ENCODE measurements around the gene ZNF573.
"Not testable (repeated sequence)": the region's sequence is repeated elsewhere in the genome, so short reads cannot be mapped to it uniquely, and the experiment has no call there.

The ZNF573 gene

DNA sequence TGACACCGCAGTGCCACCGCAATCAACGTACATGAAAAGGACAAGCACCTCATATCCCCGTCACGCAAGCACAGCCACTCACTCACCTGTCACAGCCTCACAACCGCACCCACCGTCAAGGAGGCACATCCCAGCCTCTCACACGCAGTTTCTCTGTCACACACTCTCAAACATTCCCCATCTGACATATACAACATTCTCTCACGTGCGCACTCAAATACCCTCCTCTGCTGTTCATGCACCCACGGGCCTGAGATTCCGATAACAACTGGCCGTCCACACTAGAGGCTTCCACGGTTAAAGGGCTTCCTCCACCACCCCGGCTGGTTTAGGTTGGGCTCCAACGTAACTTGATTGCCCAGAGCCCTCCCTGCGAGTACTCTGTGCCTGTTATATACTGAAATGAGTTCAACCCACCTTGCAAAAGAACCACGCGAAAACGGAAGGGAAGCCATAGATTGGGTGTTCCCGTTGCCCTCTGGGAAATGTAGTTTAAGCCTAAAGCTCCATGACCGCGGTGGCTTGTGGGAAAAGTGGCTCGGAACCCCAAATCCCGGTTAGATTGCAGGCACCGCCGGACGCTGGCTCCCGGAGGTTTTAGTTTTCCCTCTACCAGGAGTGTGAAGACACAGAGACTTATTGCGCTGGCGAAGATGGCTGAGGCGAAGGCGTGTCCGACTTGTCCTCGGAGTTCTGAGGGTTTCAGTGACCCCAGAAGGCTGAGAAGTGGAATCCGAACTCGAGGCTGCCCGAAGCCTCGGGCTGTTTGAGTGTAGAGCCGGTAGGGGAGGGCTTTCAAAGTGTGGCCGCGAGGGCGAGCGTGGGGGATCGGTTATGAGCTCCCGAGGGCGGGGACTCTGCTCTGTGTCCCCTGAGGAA lies at the start of gene ZNF573:
ZNF573 (minus strand) TSS at position 460 of the 879 bp plus-strand sequence. CDS start 5,857 bp downstream, outside the sequence.
- peak; percentile 87 for DNase-seq (ENCODE audit: low spot score)

DNA sequence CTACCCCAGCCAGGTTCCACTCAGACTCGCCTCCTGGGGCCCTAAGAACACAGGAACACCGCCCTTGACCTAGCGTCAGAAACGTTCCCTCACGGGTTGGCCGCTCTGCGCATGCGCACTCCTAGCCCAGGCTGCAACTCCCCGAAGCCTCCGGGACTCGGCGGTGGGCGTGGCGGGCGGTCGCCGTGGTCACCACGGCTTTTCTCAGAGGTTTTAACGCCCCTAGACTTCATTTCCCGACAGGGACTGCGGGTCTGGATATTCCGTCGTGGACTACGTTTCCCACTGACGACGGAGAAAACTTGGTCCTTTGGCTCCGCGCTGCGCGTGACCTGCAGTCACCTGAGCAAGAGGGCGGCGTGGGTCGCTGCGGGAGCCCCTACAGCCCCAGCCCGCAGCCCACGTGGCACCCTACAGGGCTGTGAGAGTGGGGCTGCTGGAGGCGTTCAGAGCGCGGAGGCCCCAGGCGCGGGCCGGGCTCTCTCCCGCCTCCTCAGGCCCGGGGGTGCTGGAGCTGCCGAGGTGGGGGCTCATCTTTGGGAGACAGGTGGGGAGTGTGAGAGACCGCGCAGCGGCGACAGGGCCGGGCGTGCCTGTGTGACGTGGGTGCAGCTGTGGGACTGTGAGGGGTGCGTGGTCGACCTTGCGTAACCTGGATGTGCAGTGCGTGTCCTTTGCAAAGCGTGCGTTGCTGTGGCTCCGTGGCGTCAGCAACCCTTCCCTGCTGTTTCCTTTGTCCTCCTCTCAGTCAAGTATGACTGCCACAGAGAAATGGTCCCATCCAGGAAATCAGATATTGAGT lies 38.0 kb upstream of the ZNF573 start:
- peak; percentile 86 for DNase-seq (ENCODE audit: low spot score)

DNA sequence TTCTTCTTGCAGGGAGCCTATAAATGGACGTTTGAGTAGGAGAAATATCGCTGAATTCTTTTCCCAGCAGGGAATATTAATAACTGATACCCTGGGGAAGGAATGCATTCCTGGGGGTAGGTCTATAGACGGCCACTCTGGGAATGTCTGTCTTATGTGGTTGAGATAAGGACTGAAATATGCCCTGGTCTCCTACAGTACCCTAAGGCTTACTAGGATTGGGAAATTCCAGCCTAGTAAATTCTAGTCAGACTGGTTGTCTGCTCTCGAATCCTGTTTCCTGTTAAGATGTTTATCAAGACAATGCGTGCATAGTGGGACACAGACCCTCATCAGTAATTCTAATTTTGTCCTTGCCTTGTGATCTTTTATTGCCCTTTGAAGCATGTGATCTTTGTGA lies 36.2 kb upstream of the ZNF573 start:
- DNase-seq (ENCODE audit: low spot score): not testable (repeated sequence)

DNA sequence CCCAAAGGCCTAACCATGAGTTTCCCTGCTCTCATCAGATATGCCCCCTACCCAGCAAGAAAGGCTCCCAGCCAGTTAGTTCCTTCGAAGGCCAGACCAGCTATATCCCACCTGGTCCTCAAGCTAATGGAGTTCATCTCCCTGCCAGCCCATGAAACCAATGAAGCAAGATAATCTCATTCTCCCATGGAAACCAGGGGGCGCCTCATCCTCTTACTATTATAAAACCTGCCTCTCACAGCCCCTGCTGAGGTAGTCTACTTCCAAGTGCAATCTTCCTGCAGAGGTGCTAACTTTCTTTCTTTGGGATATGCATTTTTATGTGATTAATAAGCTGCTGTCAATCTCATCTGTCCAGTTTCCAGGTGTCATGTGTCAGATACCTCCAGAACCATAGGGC lies 34.0 kb upstream of the ZNF573 start:
- DNase-seq (ENCODE audit: low spot score): no peak

DNA sequence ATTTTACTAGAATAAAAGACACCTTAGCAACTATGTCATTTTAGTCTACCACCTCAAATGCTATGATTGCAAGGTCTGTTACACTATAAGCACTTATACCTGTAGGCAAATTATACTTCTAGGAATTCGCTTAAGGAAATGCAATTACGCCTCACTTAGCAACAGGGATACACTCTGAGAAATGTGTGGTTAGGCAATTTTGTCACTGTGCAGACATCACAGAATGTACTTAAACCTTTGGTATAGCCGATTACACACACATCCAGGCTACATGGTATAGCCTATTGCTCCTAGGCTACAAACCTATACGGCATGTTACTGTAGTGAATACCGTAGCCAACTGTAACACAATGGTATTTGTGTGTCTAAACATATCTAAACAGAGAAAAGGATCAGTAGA lies 30.0 kb upstream of the ZNF573 start:
- no peak for DNase-seq (ENCODE audit: low spot score)

DNA sequence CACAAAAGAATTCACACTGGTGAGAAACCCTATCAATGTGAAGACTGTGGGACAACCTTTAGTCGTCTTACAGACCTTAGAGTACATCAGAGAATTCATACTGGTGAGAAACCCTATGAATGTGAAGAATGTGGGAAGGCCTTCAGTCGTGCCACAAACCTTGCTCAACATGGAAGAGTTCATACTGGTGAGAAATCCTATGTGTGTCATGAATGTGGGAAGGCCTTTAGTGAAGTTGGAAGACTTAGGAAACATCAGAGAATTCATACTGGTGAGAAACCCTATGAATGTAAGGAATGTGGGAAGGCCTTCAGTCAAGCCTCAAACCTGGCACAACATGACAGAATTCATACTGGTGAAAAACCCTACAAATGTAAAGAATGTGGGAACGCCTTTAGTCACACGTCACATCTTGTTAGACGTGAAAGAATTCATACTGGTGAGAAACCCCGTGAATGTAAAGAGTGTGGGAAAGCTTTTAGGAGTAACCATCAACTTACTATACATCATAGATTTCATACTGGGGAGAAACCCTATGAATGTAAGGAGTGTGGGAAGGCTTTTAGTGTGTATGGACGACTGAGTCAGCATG lies 24.0 kb upstream of the ZNF573 start:
- DNase-seq (ENCODE audit: low spot score): no peak

DNA sequence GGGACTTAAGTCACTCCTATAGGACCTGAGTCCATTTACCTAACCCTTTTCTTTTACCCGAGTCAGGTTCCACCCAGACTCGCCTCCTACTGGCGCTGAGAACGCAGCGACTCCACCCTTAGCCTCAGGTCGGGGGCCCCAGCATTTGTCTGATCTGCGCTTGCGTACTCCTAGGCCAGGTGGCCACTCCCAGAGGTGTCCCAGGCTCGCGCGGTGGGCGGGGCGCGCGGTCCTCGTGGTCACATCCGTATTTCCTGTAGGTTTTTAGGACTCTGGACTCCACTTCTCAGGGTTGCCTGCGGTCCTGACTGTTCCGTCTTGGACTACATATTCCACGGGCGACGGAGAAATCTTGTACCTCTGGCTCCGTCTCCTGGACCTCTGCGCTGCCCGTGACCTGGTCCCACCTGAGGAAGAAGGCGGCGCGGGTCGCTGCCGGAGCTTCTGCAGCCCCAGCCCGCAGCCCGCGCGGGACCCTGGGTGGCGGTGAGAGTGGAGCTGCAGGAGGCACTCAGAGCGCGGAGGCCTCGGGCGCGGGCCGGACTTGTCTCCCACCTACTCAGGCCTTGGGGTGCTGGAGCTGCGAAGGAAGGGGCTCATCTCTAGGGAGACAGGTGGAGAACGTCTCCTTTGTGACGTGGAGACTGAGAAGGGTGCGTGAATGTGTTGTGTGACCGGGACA lies 11.0 kb upstream of the ZNF573 start:
- DNase-seq (ENCODE audit: low spot score): no peak

DNA sequence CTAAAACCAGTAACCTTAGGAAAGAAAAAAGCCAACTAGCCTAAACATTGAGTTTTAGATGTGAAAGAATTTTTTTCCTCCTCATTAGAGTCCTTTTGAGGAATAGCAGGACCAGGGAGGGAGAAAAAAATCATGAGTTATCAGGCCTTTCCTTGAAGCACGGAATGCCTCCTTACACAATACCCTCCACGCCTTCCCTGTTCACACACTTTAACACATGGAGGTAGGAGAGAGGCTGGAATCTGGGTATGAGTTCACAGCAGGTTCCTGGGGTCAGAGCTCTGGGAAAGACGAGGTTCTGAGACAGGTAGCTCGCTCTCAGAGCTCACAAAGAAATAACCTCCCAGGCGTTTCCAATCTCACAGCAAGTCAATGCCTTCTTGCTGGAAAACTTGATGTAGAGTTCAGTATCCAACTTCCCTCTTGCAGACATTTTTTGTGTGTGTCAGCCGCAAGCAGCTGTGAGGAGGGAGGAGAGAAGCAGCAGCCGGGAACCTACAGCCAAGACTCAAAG lies 716 bp downstream of the ZNF573 start:
- DNase-seq (ENCODE audit: low spot score): no peak

DNA sequence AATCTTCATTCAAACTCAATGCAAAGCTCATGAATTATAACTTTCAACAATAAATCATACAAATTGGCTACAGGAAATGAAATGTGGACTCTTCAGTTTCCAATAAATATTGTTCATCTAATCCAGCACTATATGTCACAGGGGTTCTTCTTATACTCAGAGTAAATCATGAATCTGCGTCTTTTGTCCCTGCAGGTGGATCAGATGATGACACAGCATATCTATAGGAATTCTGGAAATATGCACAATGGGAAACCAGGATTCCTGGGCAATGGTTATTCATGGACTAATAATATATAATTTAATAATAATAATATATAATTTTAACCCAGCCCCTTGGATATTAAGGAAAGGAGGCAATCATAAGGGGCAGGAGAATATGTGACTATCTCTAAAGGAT lies 8.4 kb downstream of the ZNF573 start:
- no peak for DNase-seq (ENCODE audit: low spot score)

DNA sequence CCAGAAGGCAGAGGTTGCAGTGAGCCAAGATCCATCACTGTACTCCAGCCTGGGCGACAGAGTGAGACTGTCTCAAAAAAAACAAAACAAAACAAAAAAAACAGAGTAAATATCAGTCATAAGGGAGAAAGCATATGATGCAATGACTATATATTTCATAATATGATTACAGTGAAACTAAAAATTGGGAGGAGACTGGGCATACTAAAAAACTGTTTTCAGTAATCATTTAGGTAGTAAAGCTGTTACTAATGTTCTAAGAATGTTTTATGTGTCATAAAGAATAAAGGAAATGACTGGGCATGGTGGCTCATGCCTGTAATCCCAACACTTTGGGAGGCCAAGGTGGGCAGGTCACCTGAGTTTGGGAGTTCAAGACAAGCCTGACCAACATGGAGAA lies 15.9 kb downstream of the ZNF573 start:
- no peak for DNase-seq (ENCODE audit: low spot score)

DNA sequence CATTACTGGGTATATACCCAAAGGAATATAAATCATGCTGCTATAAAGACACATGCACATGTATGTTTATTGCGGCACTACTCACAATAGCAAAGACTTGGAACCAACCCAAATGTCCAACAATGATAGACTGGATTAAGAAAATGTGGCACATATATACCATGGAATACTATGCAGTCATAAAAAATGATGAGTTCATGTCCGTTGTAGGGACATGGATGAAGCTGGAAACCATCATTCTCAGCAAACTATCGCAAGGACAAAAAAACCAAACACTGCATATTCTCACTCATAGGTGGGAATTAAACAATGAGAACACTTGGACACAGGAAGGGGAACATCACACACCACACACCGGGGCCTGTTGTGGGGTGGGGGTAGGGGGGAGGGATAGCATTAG lies 21.7 kb downstream of the ZNF573 start:
- DNase-seq (ENCODE audit: low spot score): not testable (repeated sequence)

DNA sequence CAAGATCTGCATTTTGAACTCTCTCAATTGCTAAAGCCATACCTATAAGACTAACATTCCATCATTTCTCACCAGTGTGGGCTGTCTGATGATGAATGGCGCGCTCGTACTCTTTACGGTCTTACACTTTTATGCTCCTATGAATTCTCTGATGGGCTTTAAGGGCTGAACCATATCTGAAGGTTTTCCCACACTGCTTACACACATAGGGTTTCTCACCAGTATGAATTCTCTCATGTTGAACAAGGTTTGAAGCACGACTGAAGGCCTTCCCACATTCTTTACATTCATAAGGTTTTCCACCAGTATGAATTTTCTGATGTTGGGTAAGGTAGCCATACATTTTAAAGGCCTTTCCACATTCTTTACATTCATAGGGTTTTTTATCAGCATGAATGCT lies 41.0 kb downstream of the ZNF573 start:
- no peak for DNase-seq (ENCODE audit: low spot score)

DNA sequence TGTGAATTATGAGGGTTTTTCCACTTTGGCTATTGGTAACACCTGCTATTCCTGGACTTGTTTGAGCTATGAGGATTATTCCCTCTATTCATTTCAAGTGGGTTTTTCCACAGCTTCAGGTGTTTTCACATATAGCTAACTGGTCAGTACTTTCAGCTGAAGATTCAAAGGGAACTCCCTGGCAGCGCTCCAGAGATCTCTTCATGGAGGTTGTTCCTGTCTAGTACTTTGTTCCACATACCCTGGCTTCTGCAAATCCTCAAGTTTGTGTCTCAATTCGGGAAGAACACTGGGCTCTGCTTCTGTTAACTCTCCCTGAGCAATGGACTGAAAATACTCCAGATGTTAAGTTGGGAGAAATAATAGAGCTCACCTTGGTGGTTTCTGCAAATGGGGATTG lies 54.2 kb downstream of the ZNF573 start:
- no peak for DNase-seq (ENCODE audit: low spot score)

DNA sequence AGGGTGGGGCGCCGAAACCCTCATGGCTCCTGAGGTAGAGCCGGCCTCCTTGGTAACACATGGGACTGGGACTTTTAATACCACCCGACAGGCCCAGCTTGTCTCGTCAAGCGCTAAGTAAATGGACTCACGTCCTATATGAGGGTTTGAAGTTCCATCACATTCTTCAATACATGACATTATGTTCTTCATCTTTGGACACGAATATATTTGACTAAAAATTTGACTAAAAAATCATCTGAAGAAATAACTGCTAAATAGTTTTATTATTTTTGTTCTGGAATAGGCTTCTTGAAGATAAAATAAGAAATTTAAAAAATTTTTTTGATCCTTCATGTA lies 59.5 kb downstream of the ZNF573 start:
- no peak for DNase-seq (ENCODE audit: low spot score)

DNA sequence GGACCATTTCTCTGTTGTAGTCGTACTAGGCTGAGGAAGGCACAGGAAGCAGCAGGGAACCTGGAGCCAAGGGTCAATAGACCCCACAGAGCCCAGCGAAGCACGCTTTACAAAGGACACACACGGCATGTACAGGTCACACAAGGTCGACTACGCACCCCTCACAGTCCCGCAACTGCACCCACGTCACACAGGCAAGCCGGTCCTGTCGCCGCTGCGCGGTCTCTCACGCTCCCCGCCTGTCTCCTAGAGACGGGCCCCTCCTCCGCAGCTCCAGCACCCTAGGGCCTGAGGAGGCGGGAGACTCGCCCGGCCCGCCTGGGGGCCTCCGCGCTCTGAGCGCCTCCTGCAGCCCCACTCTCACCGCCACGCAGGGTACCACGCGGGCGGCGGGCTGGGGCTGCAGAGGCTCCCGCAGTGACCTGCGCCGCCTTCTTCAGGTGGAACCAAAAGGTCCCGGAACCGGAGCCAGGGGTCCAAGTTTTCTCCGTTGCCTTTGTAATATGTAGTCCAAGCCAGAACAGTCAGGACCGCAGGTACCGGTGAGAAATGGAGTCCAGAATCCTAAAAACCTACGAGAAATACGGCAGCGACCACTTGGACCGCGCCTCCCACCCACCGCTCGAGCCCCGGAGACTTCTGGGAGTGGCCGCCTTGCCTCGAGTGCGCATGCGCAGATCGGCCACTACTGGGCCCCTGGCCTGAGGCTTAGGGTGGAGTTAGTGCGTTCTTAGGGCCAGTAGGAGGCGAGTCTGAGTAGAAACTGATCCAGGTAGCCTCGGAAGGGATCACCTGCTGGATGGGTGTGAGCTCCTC lies 60.1 kb downstream of the ZNF573 start, which contains the start of gene ZNF607:
ZNF607 (minus strand) TSS at position 651 of the 816 bp plus-strand sequence. CDS start 8,143 bp downstream, outside the sequence.
- peak; percentile 91 for DNase-seq (ENCODE audit: low spot score)

DNA sequence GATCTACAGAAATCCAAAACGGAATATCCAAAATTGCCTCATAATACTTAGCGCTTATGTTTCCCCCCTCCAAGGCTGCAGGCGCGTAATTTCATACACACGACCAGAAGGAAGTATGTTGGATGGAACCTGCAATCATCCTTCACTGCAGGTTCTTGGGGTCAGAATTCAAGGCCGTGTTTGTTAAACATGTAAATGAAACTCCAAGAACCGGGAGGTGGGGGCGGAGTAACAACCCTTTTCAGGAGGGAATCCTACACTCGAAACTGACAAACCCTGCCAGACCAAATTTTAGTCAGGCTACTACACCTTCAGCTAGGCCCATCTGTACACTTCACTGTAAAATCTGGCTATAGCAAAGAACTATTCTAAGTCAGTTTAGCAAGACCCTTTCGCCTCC lies 61.1 kb downstream of the ZNF573 start:
- no peak for DNase-seq (ENCODE audit: low spot score)

DNA sequence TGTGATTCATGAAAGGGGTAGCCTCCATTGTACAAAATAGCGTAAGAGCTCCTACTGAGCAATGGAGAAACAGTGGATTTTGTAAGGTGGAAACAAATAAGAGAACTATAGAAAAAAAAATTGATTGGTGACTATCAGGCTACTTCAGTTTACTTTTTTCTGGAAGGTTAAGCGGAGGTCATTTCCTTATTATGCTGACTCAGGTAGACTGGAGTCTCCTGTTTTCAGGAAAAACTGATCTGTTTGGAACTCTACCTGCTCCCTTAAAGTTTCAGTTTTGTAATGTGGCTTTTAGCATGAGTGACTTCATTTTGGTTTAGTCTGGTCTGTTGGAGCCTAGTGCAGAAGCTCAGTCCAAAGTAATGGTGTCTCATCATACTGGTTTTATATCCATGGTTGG lies 63.2 kb downstream of the ZNF573 start:
- no peak for DNase-seq (ENCODE audit: low spot score)

DNA sequence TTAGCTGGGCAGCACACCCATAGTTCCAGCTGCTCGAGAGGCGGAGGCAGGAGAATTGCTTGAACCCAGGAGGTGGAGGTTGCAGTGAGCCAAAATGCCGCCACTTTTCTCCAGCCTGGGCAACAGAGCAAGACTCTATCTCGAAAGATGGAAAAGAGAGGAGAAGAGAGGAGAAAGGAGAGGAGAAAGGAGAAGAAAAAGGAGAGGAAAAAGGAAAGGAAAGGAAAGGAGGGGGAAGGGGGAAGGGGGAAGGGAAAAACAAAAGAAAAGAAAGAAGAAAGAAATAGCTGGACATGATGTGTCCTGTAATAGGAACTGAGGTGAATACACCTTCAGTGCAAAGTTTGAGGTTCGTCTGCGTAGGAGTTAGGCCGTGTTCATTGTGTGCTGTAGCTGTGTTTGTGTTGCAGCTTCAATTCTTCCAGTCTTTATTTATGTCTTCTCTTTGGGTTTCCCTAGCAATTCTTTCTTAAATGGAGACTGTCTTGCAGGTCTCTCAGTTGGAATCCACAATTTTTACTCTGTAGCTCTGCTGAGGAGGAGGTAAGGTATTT lies 73.3 kb downstream of the ZNF573 start:
- DNase-seq (ENCODE audit: low spot score): no peak

DNA sequence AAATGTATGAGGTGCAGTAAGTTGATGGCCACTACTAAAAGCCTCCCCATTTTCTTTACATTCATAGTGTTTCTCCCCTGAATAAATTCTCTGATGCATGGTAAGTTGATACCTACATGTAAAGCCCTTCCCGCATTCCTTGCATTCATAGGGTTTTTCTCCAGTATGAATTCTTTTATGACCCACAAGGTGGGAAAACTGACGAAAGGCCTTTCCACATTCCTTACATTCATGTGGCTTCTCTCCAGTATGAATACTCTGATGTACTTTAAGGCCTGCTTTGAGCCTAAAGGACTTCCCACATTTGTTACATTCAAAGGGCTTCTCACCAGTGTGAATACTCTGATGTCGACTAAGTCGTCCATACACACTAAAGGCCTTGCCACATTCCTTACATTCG lies 80.3 kb downstream of the ZNF573 start:
- no peak for DNase-seq (ENCODE audit: low spot score)

DNA sequence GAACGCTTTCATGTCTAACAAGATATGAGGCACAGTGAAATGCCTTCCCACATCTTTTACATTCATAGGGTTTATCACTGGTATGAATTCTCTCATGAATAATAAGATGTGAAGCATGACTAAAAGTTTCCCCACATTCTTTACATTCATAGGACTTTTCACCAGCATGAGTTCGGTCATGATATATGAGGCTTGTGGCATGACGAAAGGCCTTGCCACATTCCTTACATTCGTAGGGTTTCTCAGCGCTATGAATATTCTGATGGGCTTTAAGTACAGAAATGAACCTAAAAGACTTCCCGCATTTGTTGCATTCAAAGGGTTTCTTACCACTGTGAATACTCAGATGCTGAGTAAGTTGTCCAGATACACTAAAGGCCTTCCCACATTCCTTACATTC lies 81.2 kb downstream of the ZNF573 start:
- DNase-seq (ENCODE audit: low spot score): no peak

Data from left forelimb (tissue), 1 donor.